HFF-Myc (cell line): ENCODE data around the gene ASB4.

Experiments used
- DNase-seq: peaks from one replicate; pipeline ENCODE4 v3.0.0-alpha.2; 2011; ENCODE audit warnings: low read depth; ENCODE audit errors: extremely low read depth
- H3K4me3 ChIP-seq: replicated peaks from 2 replicates; pipeline ENCODE4 v1.5.1; 2011; ENCODE audit warnings: low read depth, mild to moderate bottlenecking, control low read depth, low read length
- CTCF ChIP-seq: IDR thresholded peaks from 2 replicates; pipeline ENCODE4 v1.5.1; 2012; ENCODE audit warnings: mild to moderate bottlenecking, low read depth, low read length, control low read depth; ENCODE audit errors: missing control alignments

ASB4 gene

DNA sequence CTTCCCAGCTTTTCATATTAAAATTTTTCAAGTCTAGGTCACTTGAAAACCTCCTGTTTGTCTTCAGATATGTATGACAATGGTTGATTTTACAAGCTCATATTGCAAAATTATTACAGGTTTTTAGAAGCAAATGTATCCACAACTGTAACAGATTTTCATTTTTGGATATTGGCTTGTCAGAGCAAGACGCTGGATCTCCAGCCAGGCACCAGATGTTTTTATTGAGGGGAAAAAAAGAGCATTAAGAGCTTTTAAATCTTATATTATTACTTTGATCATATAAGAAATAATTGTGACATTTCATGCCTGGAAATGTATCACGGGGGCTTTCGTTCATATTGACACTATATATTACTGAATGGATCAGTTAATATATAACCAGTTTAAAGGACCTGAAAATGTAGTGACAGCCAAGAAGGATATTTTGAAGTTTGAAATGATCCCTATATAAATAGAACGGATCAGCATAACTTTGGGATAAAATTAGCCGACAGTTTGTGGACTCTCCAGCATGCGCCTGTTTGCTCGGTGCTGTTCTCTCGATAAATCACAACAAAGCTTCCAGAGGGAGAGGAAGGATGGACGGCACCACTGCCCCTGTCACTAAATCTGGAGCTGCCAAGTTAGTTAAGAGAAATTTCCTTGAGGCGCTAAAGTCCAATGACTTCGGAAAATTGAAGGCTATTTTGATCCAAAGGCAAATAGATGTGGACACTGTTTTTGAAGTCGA is at the start of gene ASB4:
Gene ASB4, plus strand, starts transcription at position 553 of the 733 bp plus-strand sequence. Its CDS starts 29 bp downstream, at position 582.
- no peak within 1 kb of the TSS for H3K4me3 ChIP-seq
- DNase-seq = no peak
- no peak for TF ChIP-seq CTCF

DNA sequence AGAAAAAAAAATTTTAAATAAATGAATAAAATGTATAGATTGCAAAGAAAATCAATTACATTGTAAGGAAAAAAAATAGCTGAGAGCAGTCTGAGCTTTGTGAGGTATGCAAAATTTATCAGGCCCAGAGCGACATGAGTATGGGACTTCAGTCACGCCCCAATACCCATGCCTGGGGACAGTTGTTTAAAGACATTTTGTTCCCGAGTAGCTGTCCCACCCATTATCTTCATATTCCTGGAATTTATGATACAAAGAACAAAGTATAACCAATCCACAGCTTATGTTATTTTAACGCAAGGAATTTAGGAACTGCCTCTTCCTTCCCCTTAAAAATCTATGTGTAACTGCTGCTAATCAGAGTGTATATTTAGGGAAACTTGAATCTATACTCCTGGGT is 49.3 kb upstream of the ASB4 start:
- H3K4me3 ChIP-seq = no peak overlapping the region
- TF ChIP-seq CTCF = no peak
- no peak for DNase-seq

DNA sequence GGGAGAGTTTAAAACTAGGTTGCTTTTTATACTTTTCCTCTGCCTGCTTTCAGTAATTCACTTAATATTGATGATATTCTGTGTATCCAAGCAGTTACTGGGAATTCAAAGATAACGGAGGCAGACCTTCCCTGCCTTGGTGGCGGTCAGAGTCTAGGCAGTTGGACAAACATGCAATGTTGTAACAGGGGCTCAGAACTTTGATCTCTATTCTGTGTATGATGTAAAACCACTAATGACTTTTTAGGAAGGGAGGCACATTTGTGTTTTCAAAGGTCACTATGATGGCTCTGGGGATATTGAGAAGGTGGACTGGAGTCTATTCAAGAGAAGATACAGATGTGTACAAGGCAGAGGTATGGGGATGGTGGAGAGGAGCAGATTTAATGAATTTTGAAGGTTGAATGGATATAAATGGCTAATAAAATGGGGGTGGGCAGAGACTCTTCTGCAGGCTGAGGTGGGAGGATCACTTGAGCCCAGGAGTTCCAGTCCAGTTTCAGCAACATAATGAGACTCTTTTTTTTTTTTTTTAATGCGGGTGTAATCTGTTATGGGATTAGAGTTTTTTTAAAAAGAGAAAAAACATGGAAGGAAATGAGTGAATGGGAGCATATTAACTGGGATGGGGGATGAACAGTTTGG is 45.2 kb upstream of the ASB4 start:
- H3K4me3 ChIP-seq = no peak overlapping the region
- TF ChIP-seq CTCF = no peak
- no peak for DNase-seq

GRCh38 chr7:95441042-95441823 is 44.5 kb upstream of the ASB4 start:
- H3K4me3 ChIP-seq = no peak overlapping the region
- DNase-seq = no peak
- no peak for TF ChIP-seq CTCF

DNA sequence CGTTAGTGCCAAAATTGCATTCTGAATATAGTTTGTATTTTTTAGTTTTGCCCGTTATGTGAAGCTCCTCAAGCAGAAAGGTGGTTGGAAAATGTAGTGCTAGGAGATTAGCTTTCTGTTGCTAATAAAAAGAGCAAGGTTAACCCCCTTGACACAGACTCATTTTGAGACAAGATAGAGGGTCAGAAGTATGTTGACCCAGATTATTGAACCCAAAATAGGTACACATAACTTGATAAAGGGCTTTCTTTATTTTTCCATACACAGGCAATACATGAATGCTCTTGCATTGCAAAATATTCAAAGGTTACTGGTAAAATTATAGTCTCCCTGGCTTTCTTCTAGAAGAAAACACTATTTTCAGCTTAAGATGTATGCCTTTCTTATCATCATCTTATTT is 40.9 kb upstream of the ASB4 start:
- TF ChIP-seq CTCF = no peak
- no peak for DNase-seq
- H3K4me3 ChIP-seq = no peak overlapping the region

- no peak for DNase-seq
- TF ChIP-seq CTCF = no peak
- no peak overlapping the region for H3K4me3 ChIP-seq
Measured at GRCh38 chr7:95446618-95447017, 39.1 kb upstream of the ASB4 start.
